ENCODE results near the gene PNLIPRP2.

Gene PNLIPRP2

DNA sequence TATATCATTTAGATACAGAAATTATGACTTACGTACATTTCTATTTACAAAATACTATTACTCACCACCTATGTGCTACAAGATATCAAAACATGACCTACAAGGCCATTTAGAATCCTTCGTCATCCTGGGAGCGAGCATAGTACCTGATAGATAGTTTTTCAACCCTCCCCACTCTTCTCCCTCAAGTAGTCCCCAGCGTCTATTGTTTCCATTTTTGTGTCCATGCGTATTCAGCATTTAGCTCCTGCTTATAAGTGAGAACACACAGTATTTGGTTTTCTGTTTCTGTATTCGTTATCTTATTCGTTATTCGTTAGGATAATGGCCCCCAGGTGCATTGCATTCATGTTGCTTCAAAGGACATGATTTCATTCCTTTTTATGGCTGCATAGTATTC is 28.1 kb downstream of the PNLIPRP2 start:
- H3K36me3 ChIP-seq: no peaks in the 10 kb centered on the region
- TF ChIP-seq, protein P1, sequence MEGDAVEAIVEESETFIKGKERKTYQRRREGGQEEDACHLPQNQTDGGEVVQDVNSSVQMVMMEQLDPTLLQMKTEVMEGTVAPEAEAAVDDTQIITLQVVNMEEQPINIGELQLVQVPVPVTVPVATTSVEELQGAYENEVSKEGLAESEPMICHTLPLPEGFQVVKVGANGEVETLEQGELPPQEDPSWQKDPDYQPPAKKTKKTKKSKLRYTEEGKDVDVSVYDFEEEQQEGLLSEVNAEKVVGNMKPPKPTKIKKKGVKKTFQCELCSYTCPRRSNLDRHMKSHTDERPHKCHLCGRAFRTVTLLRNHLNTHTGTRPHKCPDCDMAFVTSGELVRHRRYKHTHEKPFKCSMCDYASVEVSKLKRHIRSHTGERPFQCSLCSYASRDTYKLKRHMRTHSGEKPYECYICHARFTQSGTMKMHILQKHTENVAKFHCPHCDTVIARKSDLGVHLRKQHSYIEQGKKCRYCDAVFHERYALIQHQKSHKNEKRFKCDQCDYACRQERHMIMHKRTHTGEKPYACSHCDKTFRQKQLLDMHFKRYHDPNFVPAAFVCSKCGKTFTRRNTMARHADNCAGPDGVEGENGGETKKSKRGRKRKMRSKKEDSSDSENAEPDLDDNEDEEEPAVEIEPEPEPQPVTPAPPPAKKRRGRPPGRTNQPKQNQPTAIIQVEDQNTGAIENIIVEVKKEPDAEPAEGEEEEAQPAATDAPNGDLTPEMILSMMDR (IDR thresholded peaks at IDR 0.05; ENCODE audit: low read depth, low read length): no peak
- peaks cover 4% of the 10 kb centered on the region for H3K9me3 ChIP-seq (ENCODE audit: severe bottlenecking)
- H3K27ac ChIP-seq: no peak overlapping the region
- no peak overlapping the region for H3K4me3 ChIP-seq (ENCODE audit: low read depth, low read length)
- DNase-seq: no peak
- H3K27me3 ChIP-seq (ENCODE audit: insufficient read depth, low read depth, severe bottlenecking): no peaks in the 10 kb centered on the region

DNA sequence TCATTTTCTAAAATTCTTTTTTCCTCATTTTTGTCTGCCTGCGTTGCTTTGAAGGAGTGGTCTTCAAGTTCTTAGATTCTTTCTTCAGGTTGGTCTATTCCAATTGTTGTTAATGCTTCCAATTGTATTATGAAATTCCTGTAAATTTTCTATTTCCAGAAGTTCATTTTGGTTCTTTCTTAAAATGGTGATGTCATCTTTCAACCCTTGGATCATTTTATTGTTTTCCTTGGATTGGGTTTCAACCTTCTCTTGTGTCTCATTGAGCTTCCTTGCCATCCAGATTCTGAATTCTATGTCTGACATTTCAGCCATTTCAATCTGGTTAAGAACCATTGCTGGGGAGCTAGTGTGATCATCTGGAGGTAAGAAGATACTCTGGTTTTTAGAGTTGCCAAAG is 33.1 kb downstream of the PNLIPRP2 start:
- H3K27ac ChIP-seq: no peak overlapping the region
- H3K4me3 ChIP-seq (ENCODE audit: low read depth, low read length): no peak overlapping the region
- no peaks in the 10 kb centered on the region for H3K27me3 ChIP-seq (ENCODE audit: insufficient read depth, low read depth, severe bottlenecking)
- DNase-seq: no peak
- H3K36me3 ChIP-seq: no peaks in the 10 kb centered on the region
- TF ChIP-seq, protein P1 (IDR thresholded peaks at IDR 0.05; ENCODE audit: low read depth, low read length): no peak
- peaks cover 4% of the 10 kb centered on the region for H3K9me3 ChIP-seq (ENCODE audit: severe bottlenecking)

DNA sequence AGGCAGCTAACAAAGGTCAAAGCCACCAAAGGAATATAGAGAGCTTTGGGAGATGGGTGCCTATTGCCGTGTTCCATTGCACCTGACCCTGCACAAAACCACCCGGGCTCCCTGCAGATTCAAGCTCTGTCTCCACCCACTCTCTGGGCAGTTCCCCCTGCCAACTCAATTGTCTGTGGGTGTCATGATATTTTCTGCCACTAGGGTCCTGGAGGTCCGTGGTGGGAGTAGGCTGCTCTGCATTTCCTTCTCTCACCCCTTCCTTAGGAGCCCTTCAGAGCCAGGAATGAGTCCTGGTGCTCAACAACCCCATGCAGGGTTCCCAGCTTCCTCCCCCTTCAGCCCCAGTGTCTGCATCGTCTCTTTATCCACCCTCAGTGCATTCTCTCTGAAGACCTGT is 34.1 kb downstream of the PNLIPRP2 start:
- peak; percentile 39 for DNase-seq
- H3K27me3 ChIP-seq (ENCODE audit: insufficient read depth, low read depth, severe bottlenecking): no peaks in the 10 kb centered on the region
- no peak overlapping the region for H3K4me3 ChIP-seq (ENCODE audit: low read depth, low read length)
- no peaks in the 10 kb centered on the region for H3K9me3 ChIP-seq (ENCODE audit: severe bottlenecking)
- TF ChIP-seq, protein P1 (IDR thresholded peaks at IDR 0.05; ENCODE audit: low read depth, low read length): peak; percentile 52
- H3K36me3 ChIP-seq: no peaks in the 10 kb centered on the region
- H3K27ac ChIP-seq: no peak overlapping the region

DNA sequence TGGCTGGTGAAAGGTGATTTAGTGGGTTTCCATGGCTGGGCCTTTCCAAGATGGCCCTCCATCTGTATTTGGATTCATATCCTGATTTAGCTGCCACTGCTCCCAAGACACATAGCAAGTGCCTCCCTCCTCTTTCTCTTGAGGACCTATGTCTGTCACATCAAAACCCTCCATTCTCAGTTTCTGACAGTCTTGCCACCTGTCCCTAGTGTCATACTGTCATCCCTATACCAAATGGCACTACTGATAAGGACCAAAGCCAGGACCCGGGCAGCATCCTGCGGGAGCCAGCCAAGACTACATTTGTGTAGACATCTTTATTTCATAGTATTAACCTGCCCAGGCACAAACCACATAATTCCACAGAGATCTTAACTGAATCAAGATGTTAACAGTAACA is 34.8 kb downstream of the PNLIPRP2 start:
- Histone ChIP-seq H3K27ac (no peak overlapping the region), H3K9me3 (ENCODE audit: severe bottlenecking) (no peaks in the 10 kb centered on the region), H3K36me3 (no peaks in the 10 kb centered on the region), H3K4me3 (ENCODE audit: low read depth, low read length) (no peak overlapping the region), H3K27me3 (ENCODE audit: insufficient read depth, low read depth, severe bottlenecking) (no peaks in the 10 kb centered on the region)
- TF ChIP-seq, protein P1 (IDR thresholded peaks at IDR 0.05; ENCODE audit: low read depth, low read length): no peak
- DNase-seq: no peak

DNA sequence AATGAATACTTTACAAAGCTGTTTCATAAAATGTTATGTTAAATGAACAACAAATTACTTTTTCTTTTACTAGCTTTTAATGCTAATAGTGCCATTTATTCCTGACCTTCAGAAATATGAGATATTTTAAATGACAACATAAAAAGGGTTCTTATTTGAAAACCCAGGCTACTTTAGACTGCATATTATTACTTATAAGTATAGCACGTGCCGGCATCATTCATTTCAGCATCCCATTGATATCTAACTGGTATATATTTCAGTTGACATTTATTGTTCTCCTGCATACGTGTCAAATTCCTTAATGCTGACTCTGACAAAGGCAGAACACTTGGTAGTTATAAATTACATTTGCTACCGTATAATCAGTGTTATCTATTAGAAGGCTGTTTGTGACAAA is 35.3 kb downstream of the PNLIPRP2 start:
- TF ChIP-seq, protein P1 (IDR thresholded peaks at IDR 0.05; ENCODE audit: low read depth, low read length): no peak
- no peak for DNase-seq
- Histone ChIP-seq H3K36me3 (no peaks in the 10 kb centered on the region), H3K9me3 (ENCODE audit: severe bottlenecking) (no peaks in the 10 kb centered on the region), H3K27ac (no peak overlapping the region), H3K27me3 (ENCODE audit: insufficient read depth, low read depth, severe bottlenecking) (no peaks in the 10 kb centered on the region), H3K4me3 (ENCODE audit: low read depth, low read length) (no peak overlapping the region)

DNA sequence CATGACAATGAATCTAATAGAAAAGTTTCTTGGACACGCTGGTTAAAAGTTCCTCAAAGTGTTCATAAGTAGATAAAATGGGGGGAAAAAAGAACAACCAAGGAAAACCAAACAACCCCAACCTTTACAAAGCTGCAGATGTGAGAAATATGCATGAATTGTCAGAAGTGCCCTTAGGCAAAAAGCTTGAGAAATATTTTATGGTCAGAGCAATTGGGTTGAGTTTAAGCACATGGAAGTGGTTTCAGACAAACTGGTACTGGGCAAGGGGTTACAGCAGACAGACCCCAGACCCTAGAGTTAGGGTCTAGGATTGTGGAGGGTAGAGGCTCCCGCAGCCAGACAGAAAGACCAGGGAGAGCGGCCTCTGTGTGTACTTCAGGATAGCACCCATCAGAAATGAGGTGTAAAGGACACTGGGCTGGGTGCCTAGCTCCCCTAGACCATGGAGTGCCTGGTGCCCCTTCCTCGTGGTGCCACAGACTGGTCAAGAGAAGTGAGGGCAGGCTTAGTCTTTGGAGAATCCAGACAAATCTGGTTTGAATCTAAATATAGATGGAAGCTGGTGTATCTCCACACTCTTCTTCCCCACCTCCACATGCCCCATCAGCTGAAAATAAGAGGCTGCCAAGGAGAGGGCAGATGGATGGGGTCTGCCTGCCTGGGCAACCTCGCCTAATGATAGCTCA is 37.3 kb downstream of the PNLIPRP2 start:
- H3K36me3 ChIP-seq: no peaks in the 10 kb centered on the region
- H3K27me3 ChIP-seq (ENCODE audit: insufficient read depth, low read depth, severe bottlenecking): no peaks in the 10 kb centered on the region
- no peak overlapping the region for H3K27ac ChIP-seq
- H3K4me3 ChIP-seq (ENCODE audit: low read depth, low read length): no peak overlapping the region
- no peaks in the 10 kb centered on the region for H3K9me3 ChIP-seq (ENCODE audit: severe bottlenecking)
- TF ChIP-seq, protein P1 (IDR thresholded peaks at IDR 0.05; ENCODE audit: low read depth, low read length): no peak
- no peak for DNase-seq
